Right ventricle myocardium inferior (tissue), 1 donor: ENCODE results near the gene PRCP. TPM values are rescaled to one million over a fixed set of nuclear protein-coding genes. Genes with fewer than 3 reads are reported as not detected.

Experiments used
- ATAC-seq: fragments of 200-7000 bp; cut with Tn5 transposase; one replicate; pipeline ENCODE4 v1.9.1; 2020; ENCODE audit warnings: mild to moderate bottlenecking, moderate library complexity
- DNase-seq: peaks from one replicate; pipeline ENCODE4 v3.0.0; 2021; ENCODE audit errors: missing footprints
- intact Hi-C: fragments of 100-400 bp; cut with DNase I; formaldehyde crosslinking; loops from one replicate; pipeline ENCODE4 v1.11.0; 2022
- total RNA-seq: library from RNA; stranded (reverse); fragmentation: NEBNext Ultra II Directional; extraction: Animal tissue kit (Norgen Biotek cat#: 25700); gene quantifications from one replicate; pipeline ENCODE4 v1.2.1, GENCODE V29; 2021
- donor health status: DM: no; HTN: yes; CAD: no; lungs with severe emphysema.

The PRCP gene
- total RNA-seq, 1 donor from 2014 or later = 43.4 TPM

- intact Hi-C loops = no loop called here
- ATAC-seq (no peak), DNase-seq (no peak)
These were observed 10.3 kb downstream of the PRCP start for GRCh38 chr11:82890002-82890341.

- intact Hi-C loops = no loop called here
- DNase-seq = no peak
- peak; percentile 44 for ATAC-seq
These were observed 10.9 kb downstream of the PRCP start for GRCh38 chr11:82889133-82890001.

GRCh38 chr11:82883853-82884252, 16.4 kb downstream of the PRCP start:
- DNase-seq (no peak), ATAC-seq (peak; percentile 16)
- intact Hi-C loops = no loop called here

GRCh38 chr11:82874646-82875523, 25.3 kb downstream of the PRCP start:
- intact Hi-C loops = no loop called here
- no peak for ATAC-seq
- DNase-seq = no peak

- ATAC-seq (no peak), DNase-seq (no peak)
- intact Hi-C loops = no loop called here
These were observed 26.3 kb downstream of the PRCP start for GRCh38 chr11:82873919-82874333.

GRCh38 chr11:82872377-82873150, 27.7 kb downstream of the PRCP start:
- intact Hi-C loops = no loop called here
- no peak for DNase-seq
- no peak for ATAC-seq

- ATAC-seq = no peak
- intact Hi-C loops = no loop called here
- DNase-seq = no peak
These were observed 28.6 kb downstream of the PRCP start for GRCh38 chr11:82871646-82872045.

- ATAC-seq = peak; percentile 51
- intact Hi-C loops = loop anchor here (2.0 to 10.0 kb wide), 2 partner anchors 29 to 55 kb away; no protein-coding TSS in a partner anchor
- no peak for DNase-seq
These were observed 30.6 kb downstream of the PRCP start for GRCh38 chr11:82869657-82870056.

GRCh38 chr11:82867495-82868082, 32.6 kb downstream of the PRCP start:
- ATAC-seq = peak; percentile 19
- no peak for DNase-seq
- intact Hi-C loops = loop anchor here (2.0 to 10.0 kb wide), 2 partner anchors 31 to 57 kb away; no protein-coding TSS in a partner anchor

- DNase-seq = no peak
- intact Hi-C loops = loop anchor here (10.0 kb wide), 1 partner anchor 59 kb away; no protein-coding TSS in a partner anchor
- no peak for ATAC-seq
These were observed 34.4 kb downstream of the PRCP start for GRCh38 chr11:82865841-82866240.

- DNase-seq = peak; percentile 69
- intact Hi-C loops = loop anchor here (5.0 to 10.0 kb wide), 2 partner anchors 61 to 147 kb away; no protein-coding TSS in a partner anchor
- peak; percentile 77 for ATAC-seq
These were observed 36.0 kb downstream of the PRCP start for GRCh38 chr11:82864268-82864667.

- ATAC-seq = no peak
- no peak for DNase-seq
- intact Hi-C loops = loop anchor here (5.0 to 10.0 kb wide), 2 partner anchors 62 to 146 kb away; no protein-coding TSS in a partner anchor
These were observed 37.0 kb downstream of the PRCP start for GRCh38 chr11:82863209-82863608.

GRCh38 chr11:82862379-82862778, 37.9 kb downstream of the PRCP start:
- DNase-seq (no peak), ATAC-seq (no peak)
- intact Hi-C loops = loop anchor here (5.0 to 10.0 kb wide), 2 partner anchors 62 to 145 kb away; no protein-coding TSS in a partner anchor

- intact Hi-C loops = loop anchor here (5.0 to 10.0 kb wide), 2 partner anchors 65 to 142 kb away; no protein-coding TSS in a partner anchor
- ATAC-seq (no peak), DNase-seq (no peak)
These were observed 40.5 kb downstream of the PRCP start for GRCh38 chr11:82859750-82860149.

GRCh38 chr11:82858556-82859091, 41.6 kb downstream of the PRCP start:
- intact Hi-C loops = no loop called here
- ATAC-seq = no peak
- no peak for DNase-seq

GRCh38 chr11:82858133-82858532, 42.1 kb downstream of the PRCP start:
- DNase-seq (no peak), ATAC-seq (no peak)
- intact Hi-C loops = no loop called here

GRCh38 chr11:82857145-82857544, 43.1 kb downstream of the PRCP start:
- ATAC-seq = no peak
- intact Hi-C loops = no loop called here
- DNase-seq = no peak

- ATAC-seq (no peak), DNase-seq (no peak)
- intact Hi-C loops = no loop called here
These were observed 44.6 kb downstream of the PRCP start for GRCh38 chr11:82855616-82856015.
